ENCODE measurements around the gene TBC1D23.

DNA sequence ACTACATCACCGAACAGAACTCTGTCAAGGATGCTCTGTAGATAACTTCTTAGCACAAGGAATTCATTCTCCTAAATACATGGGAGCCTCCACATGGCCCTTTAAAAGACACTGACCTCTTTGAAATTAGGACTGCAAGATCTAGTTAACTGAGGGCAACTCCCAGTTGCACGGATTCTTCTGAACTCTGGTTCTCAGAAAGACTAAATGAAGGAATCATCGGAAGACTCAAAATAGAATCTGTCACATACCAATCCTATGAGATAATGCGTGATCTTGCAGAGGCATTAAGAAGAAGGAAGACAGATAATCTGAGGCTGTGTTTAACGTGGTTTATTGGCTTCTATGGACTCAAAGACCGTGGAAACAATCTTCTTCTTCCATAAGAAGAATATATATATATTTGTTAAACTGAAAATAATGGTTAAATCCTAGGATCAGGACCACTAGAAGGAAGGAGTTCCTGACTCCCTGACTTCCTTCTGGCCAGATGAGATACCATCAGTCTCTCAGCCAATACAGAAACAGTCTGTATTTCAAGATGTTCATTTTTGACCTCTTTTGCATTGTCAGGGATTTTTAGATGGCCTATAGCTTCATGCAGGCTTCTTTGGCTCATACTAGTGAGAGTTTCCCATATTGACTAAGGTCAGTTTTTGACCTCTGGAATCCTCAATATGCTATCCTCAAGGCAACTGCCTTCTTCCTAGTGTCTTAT lies 33.9 kb upstream of the TBC1D23 start:
- TF ChIP-seq EZH2phosphoT487 (IDR thresholded peaks at IDR 0.05; ENCODE audit: borderline replicate concordance, low read length), result no peak
- TF ChIP-seq, protein P1, sequence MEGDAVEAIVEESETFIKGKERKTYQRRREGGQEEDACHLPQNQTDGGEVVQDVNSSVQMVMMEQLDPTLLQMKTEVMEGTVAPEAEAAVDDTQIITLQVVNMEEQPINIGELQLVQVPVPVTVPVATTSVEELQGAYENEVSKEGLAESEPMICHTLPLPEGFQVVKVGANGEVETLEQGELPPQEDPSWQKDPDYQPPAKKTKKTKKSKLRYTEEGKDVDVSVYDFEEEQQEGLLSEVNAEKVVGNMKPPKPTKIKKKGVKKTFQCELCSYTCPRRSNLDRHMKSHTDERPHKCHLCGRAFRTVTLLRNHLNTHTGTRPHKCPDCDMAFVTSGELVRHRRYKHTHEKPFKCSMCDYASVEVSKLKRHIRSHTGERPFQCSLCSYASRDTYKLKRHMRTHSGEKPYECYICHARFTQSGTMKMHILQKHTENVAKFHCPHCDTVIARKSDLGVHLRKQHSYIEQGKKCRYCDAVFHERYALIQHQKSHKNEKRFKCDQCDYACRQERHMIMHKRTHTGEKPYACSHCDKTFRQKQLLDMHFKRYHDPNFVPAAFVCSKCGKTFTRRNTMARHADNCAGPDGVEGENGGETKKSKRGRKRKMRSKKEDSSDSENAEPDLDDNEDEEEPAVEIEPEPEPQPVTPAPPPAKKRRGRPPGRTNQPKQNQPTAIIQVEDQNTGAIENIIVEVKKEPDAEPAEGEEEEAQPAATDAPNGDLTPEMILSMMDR (conservative IDR thresholded peaks at IDR 0.05; ENCODE audit: low read depth, low read length), result no peak
- no peak for TF ChIP-seq EZH2 (IDR thresholded peaks at IDR 0.05; ENCODE audit: low read length, unreplicated experiment)
